Measurements from ENCODE around the gene TCHP.
"Not testable (repeated sequence)": the region's sequence is repeated elsewhere in the genome, so short reads cannot be mapped to it uniquely, and the experiment has no call there.

TCHP gene

DNA sequence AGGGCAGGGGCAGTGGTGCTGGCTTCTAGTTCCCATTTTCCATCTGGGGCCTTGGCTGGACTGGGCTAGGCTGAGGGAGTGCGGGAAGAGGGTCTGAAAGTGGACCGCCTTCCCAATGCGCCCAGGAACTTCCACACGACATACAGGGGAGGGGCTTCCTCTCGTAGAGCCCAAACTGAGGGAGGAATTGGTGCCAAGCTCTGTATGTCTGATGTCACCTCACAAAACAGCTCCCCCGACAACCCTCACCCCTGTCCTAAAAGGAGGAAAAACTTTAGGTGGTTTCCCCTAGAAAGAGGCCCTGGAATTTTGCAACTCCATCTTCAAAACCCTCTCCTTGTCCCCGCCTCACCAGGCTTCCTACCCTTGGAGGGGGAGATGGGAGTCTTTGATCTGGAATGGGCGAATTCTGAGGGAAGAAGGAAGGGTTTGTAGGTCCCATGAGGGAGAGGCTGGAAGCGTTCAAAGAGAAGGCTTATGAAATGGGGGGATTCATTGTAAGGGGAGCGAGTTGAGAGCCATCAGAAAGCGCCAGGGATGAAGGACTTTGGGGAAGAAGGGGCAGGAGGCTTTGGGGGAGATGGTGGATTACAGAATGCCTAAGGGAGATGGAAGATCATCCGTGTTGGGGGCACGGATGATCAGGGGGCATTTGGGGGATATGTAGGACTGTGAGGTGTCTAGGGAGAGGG lies 20.6 kb upstream of the TCHP start:
- DNase-seq = peak in 3 of 4 experiments; percentile 29 to 42 (median 32)

DNA sequence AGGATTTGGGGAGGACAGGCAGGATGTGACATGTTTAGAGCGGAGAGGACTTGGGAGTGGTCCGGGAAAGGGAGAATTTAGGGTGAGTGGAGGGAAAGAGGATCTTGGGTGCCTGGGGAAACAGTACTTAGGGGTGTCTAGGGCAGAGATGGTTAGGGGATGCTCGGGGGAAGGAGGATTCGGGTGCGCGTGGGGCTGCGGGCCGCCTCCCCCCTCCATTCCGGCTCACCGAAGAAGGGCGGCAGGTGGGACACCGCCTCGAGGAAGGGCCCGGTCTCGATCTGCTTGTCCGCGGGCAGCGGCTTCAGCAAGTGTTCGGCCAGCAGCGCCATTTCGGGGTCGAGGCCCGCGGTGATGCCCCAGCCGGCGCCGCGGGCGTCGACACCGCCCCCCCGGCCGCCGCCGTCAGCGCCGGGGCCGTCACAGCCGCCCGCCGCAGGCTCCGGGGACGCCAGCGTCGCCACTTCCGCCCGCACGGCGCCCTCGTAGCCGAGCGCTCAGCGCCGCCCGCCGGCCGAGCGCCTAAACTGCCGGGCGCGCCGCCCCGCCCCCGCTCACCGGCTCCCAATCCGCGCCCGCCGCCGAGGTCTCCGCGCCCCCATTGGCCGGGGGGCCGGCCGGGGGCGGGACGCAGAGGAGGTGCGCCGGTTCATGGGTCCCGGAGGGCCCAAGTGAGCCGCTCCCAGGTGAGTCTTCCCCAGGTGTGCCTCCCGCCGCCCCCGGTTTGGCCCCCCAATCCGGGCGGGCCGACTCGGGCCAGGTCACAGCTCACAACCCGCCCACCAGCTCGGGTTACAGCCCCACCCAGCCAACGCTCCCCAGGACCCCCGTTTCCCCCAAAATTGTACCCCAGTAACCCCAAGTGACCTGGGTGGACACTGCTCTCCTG lies 19.8 kb upstream of the TCHP start, which contains the start of gene GLTP:
Gene GLTP (minus strand): TSS at position 499 of the 889 bp plus-strand sequence. CDS start 167 bp downstream, at position 332.
- DNase-seq = peak; percentile 94 to 98 (median 96)

DNA sequence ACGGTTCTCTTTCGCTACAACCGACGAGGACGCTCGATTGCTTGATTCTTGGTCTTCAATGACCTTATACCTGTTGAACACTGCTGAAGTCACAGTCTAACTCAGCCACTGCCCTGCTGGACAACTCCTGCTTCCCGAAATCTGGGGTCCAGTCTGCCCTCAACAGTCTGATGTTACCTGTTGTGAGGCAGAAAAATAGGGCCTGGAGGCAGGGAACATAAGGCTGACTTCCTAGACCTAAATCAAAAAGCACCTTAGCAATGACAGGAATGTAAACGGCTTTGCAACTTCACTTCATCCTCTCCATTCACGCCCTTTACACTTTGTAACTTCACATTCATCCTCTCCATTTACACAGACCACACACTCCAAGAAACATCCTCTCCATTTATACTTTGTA lies 19.1 kb upstream of the TCHP start:
- no peak for DNase-seq

DNA sequence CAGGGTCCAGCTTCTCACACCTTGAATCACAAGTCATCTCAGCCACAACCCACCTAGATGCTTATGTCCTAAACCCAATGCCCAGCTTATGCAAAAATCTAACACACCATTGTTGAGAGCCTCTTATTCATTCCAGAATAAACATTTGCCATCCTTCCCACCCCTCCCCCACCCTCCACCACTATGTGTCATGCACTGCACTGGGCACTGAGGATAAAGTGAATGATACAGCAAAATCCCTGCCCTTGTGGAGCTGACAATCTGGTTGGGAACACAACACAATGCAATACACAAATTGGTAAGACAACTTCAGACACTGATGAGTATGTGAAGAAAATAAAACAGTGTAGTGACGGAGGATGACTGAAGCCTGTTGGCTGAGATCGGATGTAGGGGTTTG lies 18.3 kb upstream of the TCHP start:
- no peak for DNase-seq

DNA sequence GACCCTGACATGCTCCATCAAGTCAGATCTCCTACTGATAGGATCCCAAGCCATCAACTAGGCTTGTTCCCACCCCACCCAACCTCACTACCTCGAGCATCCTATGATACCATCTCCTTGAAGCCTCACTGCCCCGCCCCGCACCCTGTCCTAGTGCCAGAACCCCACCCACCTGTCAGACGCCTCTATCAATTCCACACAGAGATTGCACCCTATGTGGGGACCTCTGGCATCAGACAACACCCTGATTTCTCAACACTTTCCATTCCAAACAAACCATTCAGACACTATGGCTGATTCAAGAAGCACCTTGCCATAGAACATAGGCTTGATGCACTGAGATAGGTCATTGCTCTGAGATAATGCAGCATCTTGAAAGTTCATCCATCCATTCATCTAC lies 16.6 kb upstream of the TCHP start:
- no peak for DNase-seq

DNA sequence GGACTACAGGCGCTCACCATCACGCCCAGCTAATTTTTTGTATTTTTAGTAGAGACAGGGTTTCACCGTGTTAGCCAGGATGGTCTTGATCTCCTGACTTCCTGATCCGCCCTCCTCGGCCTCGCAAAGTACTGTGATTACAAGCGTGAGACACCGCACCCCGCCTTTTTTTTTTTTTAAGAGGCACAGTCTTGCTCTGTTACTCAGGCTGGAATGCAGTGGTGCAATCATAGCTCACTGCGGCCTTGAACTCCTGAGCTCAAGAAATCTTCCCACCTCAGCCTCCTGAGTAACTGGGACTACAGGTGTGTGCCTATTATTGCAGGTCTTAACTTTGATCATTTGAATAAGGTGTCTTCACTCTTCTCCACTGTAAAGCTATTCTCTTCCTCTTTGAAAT lies 14.5 kb upstream of the TCHP start:
- DNase-seq = no peak

DNA sequence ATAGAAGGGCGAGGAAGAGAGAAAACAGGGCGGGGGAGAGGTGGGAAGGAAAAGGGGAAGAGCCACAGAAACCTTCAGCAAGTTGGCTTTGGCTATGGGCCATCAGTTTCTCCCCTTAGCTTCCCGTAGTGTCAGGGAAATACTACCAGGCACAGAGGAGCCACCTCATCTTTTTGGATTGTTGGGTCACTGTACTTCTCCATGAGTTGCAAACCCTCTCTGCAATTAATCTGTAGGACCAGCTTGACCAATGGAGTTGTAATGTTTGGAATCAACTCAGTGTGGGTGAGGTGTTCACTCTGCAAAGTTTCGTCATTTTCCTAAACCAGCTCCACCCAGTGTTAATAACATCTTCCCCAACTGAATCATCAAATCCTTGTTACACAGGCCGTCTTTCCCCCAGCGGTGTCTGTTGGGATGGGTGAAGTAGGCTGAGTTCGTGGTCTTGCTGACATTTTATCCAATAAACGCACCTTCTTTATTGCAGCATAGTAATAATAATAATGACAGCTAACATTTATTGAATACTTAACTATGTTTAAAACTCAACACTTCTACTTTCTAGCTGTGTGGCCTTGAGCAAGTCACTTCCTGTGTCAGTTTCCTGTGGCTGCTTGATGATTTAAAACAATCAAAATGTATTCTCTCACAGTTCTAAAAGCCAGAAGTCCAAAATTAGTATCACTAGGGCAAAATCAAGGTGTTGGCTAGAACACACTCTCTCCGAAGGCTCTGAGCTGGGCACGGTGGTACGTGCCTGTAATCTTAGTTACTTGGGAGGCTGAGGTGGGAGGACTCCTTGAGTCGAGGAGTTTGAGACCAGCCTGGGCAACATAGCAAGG lies 11.7 kb upstream of the TCHP start:
- DNase-seq = peak; percentile 74 to 88 (median 80)

DNA sequence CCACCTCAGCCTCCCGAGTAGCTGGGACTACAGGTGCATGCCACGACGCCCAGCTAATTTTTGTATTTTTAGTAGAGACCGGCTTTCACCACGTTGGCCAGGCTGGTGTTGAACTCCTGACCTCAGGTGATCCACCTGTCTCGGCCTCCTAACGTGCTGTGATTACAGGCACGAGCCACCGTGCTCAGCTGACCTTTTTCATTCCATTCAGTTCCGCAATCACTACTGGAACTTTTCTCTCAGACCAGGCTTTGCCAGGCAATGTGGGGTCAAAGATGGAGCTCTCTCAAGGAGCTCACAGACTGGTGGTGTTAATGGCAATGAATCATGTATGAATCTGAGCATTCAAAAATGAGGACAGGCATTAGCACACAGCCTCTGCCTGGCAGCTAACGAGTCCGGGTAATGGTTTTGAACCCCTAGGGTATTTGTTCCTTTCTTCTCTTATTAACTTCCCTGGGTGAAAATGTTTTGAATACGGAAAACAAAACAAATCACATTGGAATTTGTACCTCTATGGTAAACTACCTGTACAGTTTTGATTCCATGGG lies 9.4 kb upstream of the TCHP start:
- no peak for DNase-seq

DNA sequence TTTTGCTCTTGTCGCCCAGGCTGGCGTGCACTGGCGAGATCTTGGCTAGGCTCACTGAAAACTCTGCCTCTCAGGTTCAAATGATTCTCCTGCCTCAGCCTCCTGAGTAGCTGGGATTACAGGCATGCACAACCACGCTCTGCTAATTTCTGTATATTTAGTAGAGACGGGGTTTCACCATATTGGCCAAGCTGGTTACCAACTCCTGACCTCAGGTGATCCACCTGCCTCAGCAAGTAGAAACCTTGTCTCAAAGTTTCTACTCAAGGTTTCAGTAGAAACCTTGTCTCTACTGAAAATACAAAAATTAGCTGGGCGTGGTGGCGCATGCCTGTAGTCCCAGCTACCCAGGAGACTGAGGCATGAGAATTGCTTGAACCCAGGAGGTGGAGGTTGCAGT lies 8.3 kb upstream of the TCHP start:
- DNase-seq = not testable (repeated sequence)

DNA sequence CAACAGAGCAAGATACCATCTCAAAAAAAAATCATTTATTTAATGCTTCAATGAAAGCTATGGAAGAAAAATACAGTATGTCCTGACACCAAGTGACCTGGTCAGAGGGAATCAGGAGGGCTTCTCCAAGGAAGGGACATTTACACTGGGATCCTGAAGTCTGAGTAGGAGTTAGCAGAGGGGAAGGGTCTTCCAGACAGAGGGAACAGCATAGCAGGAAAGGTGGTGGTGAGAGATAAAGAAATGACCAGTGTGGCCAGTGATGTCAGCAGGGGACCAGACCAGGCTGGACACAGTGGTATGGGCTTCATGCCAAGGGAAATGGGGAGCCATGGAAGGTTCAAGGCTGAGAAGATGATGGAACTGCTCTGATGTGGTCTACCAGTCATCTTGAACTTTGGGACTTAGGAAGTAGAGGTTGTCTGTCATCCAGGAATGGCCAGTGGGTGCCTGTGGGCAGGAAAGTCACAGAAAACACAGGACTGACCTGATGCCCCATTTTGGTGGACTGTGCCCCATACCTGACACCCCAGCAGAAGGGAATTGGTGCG lies 7.8 kb upstream of the TCHP start:
- no peak for DNase-seq

DNA sequence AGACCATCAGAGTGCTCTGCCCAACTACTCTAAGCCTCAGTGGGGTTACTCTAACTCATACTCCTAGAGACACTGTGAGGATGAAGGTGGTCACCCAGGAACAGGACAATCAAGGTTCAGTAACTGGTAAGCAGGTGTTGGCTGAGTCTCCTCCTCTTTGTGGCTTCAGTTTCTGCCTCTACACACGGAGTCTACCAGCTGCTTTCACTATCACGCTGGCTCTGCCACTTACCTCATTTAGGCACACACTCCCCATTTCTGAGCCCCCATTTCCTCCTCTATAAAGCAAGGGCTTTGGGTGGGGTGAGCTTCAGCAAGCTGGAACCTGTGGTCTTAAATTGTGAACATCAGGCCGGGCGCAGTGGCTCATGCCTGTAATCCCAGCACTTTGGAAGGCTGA lies 7.3 kb upstream of the TCHP start:
- no peak for DNase-seq

DNA sequence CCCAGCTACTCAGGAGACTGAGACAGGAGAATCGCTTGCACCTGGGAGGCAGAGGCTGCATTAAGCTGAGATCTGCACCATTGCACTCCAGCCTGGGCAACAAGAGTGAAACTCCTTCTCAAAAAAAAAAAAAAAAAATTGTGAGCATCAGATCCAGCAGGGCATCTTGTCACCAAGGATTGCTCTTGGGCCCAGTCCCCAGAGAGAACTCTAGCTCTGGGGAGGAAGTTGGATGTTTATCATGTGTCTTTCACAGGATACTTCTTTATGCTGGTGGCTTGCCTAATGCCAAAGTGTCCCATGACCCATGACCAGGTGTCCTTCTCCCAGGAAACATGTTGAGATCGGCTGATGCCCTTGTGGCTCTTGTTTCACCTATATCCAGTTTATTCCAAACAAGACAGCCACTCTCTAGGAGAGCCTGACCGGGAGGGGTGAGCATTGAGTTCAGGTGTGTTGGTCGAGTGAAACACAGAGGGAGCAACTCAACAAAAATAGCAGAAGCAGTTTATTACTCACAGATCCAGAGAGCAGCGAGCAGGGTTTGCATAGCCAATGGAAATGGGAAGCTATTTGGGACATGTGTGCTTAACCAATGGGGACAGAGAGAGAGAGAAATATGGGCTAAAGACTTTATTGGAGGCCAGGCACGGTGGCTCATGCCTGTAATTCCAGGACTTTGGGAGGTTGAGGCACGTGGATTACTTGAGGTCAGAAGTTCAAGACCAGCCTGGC lies 6.6 kb upstream of the TCHP start:
- DNase-seq = peak; percentile 38 to 74 (median 72)

DNA sequence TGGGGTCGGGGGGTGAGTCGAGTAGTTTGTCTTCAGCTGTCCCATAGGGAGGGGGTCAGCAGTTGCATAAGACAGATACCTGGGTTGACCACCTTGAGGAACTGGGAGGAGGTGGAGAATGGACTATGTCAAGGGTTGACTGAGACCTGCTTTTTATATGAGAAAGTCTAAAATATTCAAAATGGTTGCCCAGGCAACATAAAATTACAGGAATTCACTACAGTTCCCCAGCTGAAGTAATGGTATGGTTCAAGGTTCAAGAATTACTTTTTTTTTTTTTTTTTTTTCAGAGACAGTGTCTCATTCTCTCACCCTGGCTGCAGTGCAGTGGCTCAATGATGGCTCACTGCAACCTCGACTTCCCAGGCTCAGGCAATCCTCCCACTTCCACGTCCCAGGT lies 5.1 kb upstream of the TCHP start:
- DNase-seq = no peak

DNA sequence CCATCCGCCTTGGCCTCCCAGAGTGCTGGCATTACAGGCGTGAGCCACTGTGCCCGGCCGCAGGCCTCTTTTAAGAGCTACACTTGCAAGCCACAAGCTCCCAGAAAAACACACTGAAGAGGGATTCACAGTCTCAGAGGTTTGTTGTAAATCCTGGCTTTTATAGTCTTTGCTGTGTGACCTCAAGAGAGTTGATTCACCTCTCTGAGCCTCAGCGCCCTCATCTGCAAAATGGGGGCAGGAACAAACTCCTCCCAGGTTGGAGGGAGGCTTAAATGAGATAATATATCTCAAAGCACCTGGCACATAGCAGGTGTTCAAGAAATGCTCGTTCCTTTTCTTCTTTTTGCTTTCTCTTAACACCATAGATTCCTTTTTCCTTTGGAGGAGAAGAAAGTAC lies 3.9 kb upstream of the TCHP start:
- no peak for DNase-seq

DNA sequence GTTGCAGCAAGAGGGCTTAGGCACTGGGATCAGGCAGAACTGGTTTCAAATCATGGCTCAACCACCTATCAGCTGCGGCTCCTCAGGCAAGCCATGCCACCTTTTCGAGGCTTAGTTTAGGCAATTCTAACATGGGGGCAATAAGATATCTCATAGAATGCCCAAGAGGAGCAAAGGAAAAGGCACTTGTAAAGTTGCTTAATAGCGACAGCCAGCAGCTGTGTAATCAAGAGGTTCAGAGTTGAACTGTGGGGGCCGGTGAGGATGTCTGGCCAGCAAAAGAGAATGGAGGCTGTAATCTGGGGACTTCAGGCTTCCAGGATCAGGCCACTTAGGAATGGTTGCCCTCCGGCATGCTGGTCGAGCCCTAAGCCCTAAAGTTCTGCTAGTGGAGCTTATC lies 3.0 kb upstream of the TCHP start:
- no peak for DNase-seq

DNA sequence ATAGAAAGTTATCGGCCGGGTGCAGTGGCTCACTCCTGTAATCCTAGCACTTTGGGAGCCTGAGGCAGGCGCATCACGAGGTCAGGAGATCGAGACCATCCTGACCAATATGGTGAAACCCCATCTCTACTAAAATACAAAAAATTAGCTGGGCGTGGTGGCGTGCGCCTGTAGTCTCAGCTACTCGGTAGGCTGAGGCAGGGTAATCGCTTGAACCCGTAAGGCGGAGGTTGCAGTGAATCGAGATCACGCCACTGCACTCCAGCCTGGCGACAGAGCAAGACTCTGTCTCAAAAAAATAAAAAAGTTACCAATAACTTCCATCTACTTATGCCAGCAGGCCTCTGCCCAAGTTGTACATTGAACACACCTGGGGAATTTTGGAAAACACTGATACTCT lies 729 bp upstream of the TCHP start:
- not testable (repeated sequence) for DNase-seq

DNA sequence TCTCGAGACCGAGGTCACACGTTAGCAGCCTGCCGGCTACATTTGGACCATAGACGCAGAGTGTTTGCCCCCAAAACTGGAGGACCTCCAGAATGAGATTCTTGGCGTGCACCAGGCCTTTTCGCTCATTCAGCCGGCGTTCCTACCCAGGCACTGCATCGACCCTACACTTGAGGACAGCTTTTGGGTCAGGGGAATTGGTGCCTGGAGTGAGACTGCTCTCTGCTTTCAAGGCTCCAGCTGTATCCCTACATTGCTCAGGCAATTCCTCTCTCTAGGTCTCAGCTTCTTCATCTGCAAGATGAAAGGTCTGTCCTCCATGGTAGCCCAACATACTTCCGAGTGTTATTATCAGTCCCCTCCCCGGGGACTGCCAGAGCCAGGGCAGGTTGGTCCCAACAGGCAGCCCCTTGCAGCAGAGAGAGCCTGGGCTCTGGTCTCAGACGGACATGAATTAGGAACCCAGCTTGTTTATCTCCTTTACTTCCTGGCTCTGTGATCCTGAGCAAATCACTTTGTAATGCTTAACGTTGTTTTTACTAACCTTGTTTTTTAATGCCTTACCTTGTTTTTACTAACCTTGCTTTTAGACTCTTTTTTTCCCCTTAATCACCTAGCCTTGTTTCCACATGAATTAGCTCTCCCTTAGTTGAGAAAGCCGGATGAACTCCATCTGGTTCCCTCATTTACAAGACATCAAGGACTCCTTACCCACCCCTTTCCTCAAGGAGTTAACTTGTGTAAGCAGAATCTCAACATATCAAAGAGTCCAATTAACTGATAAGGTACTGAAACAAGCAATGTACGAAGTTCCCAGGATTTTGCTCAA lies 892 bp downstream of the TCHP start:
- peak in 1 of 4 experiments; percentile 12 for DNase-seq

DNA sequence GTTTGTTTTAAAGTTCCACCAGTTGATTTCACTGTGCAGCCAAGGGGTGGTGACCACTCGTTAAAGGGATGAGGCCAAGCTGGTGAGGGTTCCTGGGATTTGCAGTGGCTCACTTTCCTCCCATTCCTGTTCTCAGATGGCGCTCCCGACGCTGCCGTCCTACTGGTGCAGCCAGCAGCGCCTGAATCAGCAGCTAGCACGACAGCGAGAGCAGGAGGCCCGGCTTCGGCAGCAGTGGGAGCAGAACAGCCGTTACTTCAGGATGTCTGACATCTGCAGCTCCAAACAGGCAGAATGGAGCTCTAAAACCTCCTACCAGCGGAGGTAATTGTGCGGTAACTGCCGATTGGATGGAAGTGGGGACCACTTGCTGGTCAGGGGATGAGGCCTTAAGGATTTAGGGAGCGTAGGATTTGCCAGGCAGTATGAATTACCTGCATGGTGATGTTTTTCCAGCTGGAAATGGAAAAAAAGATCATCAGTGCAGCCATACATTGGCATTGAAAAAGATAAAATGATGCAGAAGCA lies 2.9 kb downstream of the TCHP start:
- DNase-seq = no peak

DNA sequence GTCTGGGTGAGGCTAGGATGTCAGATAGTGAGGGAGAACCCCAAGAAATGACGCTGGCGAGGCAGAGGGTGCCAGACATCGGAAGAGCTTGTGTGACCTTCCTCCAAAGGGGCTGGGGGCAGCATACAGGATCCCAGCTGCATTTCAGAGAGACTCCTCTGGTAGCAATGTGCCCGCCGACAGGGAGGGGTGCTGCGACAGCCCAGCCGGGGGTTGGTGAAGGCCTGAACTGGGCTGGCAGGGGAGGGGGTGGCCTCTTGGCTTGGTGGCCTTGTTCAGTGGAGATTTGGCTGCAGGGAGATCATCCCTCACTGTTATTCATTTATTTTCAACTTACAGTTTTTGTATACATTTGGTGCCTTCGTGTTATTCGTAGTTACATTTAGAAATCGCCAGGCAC lies 5.2 kb downstream of the TCHP start:
- DNase-seq = no peak

DNA sequence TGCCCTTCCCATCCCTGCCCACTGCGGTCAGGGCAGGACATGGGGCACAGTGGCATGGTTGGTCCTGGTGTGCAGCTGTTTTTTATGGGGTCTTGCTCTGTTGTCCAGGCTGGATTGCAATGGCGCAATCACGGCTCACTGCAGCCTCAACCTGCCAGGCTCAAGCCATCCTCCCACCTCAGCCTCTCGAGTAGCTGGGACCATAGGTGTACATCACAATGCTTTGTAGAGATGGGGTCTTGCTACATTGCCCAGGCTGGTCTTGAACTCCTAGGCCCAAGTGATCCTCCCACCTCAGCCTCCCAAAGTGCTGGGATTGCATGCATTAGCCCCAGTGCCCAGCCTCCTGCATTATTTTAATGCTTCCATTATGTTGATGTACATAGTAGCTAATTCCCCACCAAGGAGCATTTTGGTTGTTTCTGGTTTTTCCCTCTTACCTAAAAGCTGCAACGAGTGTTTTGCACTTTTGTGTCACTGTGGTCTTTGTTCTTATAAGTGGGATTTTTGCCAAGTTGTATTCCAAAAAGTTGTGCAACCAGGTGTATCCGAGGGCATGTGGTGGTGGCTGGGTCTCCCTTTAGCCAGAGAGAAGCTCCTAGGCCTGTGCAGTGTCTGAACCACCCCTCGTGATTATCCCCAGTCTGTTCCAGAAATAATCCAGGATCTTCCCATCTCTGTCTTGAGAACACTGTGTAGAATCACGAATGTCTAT lies 10.3 kb downstream of the TCHP start:
- no peak for DNase-seq

Data from suppressor macrophage (primary cell).